Neural cell (in vitro differentiated cells): ENCODE results near the gene C2CD3. TPM values are rescaled to one million over a fixed set of nuclear protein-coding genes. Genes with fewer than 3 reads are reported as not detected.
"Not testable (repeated sequence)": the region's sequence is repeated elsewhere in the genome, so short reads cannot be mapped to it uniquely, and the experiment has no call there.

ENCODE experiments used
- H2AFZ ChIP-seq: fragments of 200-600, 300-800 bp; sonication (generic), shearing (Covaris generic); 2 replicates; pipeline ENCODE4 v1.6.0; 2014; ENCODE audit warnings: low read depth, mild to moderate bottlenecking, antibody characterized with exemption, low read length, moderate library complexity
- H3F3A ChIP-seq: fragments of 200-600 bp; shearing (Covaris generic); 2 replicates; pipeline ENCODE4 v1.6.1; 2016; ENCODE audit warnings: mild to moderate bottlenecking, moderate library complexity, mixed read lengths, antibody characterized with exemption, low read length; ENCODE audit not compliant: insufficient read depth, poor library complexity, severe bottlenecking
- H3K27ac ChIP-seq: fragments of 200-600, 300-800 bp; sonication (generic), shearing (Covaris generic); 2 replicates; pipeline ENCODE4 v1.5.1; 2014; ENCODE audit warnings: mild to moderate bottlenecking, low read length, moderate library complexity
- H3K27me3 ChIP-seq: fragments of 300-800, 200-600 bp; sonication (generic), shearing (Covaris generic); 2 replicates; pipeline ENCODE4 v1.6.0; 2014; ENCODE audit warnings: mild to moderate bottlenecking, low read depth, low read length, moderate library complexity; ENCODE audit not compliant: insufficient read depth
- H3K36me3 ChIP-seq: fragments of 300-800, 200-600 bp; sonication (generic), shearing (Covaris generic); 2 replicates; pipeline ENCODE4 v1.5.1; 2014; ENCODE audit warnings: mild to moderate bottlenecking, antibody characterized with exemption, low read length, moderate library complexity; ENCODE audit not compliant: insufficient read depth
- H3K4me2 ChIP-seq: fragments of 300-800, 200-600 bp; sonication (generic), shearing (Covaris generic); 2 replicates; pipeline ENCODE4 v1.6.0; 2014; ENCODE audit warnings: mild to moderate bottlenecking, low read length
- H3K4me3 ChIP-seq: fragments of 300-800, 200-600 bp; sonication (generic), shearing (Covaris generic); 2 replicates; pipeline ENCODE4 v1.5.1; 2014; ENCODE audit warnings: mild to moderate bottlenecking, low read length, moderate library complexity
- H3K79me2 ChIP-seq: fragments of 200-600 bp; shearing (Covaris generic); replicated peaks from 2 replicates; pipeline ENCODE4 v1.6.0; 2014; ENCODE audit warnings: mild to moderate bottlenecking, low read length, moderate library complexity; ENCODE audit not compliant: insufficient read depth
- H3K9ac ChIP-seq: fragments of 300-800, 200-600 bp; sonication (generic), shearing (Covaris generic); 2 replicates; pipeline ENCODE4 v1.6.1; 2016; ENCODE audit warnings: mild to moderate bottlenecking, low read length, mixed read lengths
- H3K9me2 ChIP-seq: fragments of 200-600 bp; shearing (Covaris generic); 2 replicates; pipeline ENCODE4 v1.6.1; 2016; ENCODE audit warnings: mild to moderate bottlenecking, low read length, mixed read lengths; ENCODE audit not compliant: insufficient read depth
- H3K9me3 ChIP-seq: fragments of 200-600, 300-800 bp; sonication (generic), shearing (Covaris generic); 2 replicates; pipeline ENCODE4 v1.6.1; 2016; ENCODE audit warnings: mild to moderate bottlenecking, mixed run types, low read length, moderate library complexity, mixed read lengths
- H4K20me1 ChIP-seq: fragments of 200-600 bp; shearing (Covaris generic); 2 replicates; pipeline ENCODE4 v1.6.1; 2016; ENCODE audit warnings: mild to moderate bottlenecking, mixed run types; ENCODE audit not compliant: insufficient read depth
- CTCF ChIP-seq: fragments of 450-650 bp; IDR thresholded peaks from 2 replicates; pipeline ENCODE4 v1.5.1; 2014; ENCODE audit warnings: antibody characterized with exemption, mild to moderate bottlenecking, moderate library complexity; ENCODE audit not compliant: poor library complexity, severe bottlenecking
- EP300 ChIP-seq: fragments of 450-650 bp; conservative IDR thresholded peaks from 2 replicates; pipeline ENCODE4 v1.6.1; 2014; ENCODE audit warnings: antibody characterized with exemption, mild to moderate bottlenecking, moderate library complexity; ENCODE audit not compliant: poor library complexity, severe bottlenecking
- EZH2 ChIP-seq: fragments of 200-600, 300-800 bp; shearing (Covaris generic), sonication (generic); IDR thresholded peaks from 2 replicates; pipeline ENCODE4 v1.6.1; 2014; ENCODE audit warnings: antibody characterized with exemption, low read length, borderline replicate concordance, mild to moderate bottlenecking; ENCODE audit not compliant: insufficient read depth, poor library complexity, severe bottlenecking
- MXI1 ChIP-seq: fragments of 450-650 bp; conservative IDR thresholded peaks from 2 replicates; pipeline ENCODE4 v1.6.1; 2014; ENCODE audit warnings: antibody characterized with exemption, mild to moderate bottlenecking; ENCODE audit not compliant: poor library complexity, severe bottlenecking
- POLR2AphosphoS5 ChIP-seq: IDR thresholded peaks from 2 replicates; pipeline ENCODE4 v1.6.1; 2012
- RAD21 ChIP-seq: fragments of 450-650 bp; conservative IDR thresholded peaks from 2 replicates; pipeline ENCODE4 v1.6.1; 2014; ENCODE audit warnings: antibody characterized with exemption, mild to moderate bottlenecking, moderate library complexity
- SMC3 ChIP-seq: fragments of 450-650 bp; conservative IDR thresholded peaks from 2 replicates; pipeline ENCODE4 v1.6.1; 2014; ENCODE audit warnings: antibody characterized with exemption, mild to moderate bottlenecking, moderate library complexity; ENCODE audit not compliant: poor library complexity
- TAF1 ChIP-seq: IDR thresholded peaks from 2 replicates; pipeline ENCODE4 v1.6.1; 2012; ENCODE audit warnings: low read depth
- polyA plus RNA-seq: library from polyadenylated mRNA; depleted of rRNA; stranded (reverse); fragments of >200 nt; gene quantifications from 2 replicates; pipeline ENCODE4 v1.2.3, GENCODE V29; 2014
- TF ChIP-seq, protein P1 (sequence below): IDR thresholded peaks from 2 replicates; pipeline ENCODE4 v1.6.1; 2012; ENCODE audit warnings: borderline replicate concordance

The C2CD3 gene
- polyA plus RNA-seq, 1 donor from 2014 or later, result 13.2 TPM

DNA sequence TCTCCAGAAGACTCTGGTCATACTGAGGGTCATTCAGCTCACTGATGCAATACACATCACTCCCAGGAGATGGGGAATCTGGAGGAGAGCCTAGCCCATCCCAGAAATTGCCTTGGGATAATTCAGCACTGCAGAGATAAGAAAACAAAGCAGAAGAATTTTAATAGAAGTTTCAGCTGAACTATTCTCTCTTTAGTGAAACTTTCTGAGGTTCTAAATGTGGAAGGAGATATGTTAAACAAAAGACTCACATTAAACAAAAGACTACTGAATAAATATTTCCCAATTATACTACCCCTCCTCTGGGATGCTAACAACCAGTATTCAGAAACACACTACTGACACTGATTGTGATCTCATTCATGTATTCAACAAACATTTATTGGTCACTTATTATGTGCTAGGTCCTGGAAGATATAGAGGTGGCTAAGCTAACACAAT, 47.8 kb downstream of the C2CD3 start:
- no peak overlapping the region for H3K9ac ChIP-seq
- no peaks in the 10 kb centered on the region for H3K79me2 ChIP-seq
- no peaks in the 10 kb centered on the region for H3K9me3 ChIP-seq
- no peaks in the 10 kb centered on the region for H3K27me3 ChIP-seq
- no peak overlapping the region for H3K4me3 ChIP-seq
- no peak overlapping the region for H2AFZ ChIP-seq
- no peaks in the 10 kb centered on the region for H3K9me2 ChIP-seq
- no peak for TF ChIP-seq CTCF
- no peak for TF ChIP-seq RAD21
- TF ChIP-seq, protein P1, sequence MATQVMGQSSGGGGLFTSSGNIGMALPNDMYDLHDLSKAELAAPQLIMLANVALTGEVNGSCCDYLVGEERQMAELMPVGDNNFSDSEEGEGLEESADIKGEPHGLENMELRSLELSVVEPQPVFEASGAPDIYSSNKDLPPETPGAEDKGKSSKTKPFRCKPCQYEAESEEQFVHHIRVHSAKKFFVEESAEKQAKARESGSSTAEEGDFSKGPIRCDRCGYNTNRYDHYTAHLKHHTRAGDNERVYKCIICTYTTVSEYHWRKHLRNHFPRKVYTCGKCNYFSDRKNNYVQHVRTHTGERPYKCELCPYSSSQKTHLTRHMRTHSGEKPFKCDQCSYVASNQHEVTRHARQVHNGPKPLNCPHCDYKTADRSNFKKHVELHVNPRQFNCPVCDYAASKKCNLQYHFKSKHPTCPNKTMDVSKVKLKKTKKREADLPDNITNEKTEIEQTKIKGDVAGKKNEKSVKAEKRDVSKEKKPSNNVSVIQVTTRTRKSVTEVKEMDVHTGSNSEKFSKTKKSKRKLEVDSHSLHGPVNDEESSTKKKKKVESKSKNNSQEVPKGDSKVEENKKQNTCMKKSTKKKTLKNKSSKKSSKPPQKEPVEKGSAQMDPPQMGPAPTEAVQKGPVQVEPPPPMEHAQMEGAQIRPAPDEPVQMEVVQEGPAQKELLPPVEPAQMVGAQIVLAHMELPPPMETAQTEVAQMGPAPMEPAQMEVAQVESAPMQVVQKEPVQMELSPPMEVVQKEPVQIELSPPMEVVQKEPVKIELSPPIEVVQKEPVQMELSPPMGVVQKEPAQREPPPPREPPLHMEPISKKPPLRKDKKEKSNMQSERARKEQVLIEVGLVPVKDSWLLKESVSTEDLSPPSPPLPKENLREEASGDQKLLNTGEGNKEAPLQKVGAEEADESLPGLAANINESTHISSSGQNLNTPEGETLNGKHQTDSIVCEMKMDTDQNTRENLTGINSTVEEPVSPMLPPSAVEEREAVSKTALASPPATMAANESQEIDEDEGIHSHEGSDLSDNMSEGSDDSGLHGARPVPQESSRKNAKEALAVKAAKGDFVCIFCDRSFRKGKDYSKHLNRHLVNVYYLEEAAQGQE, result no peak
- no peak for TF ChIP-seq MXI1
- TF ChIP-seq SMC3, result no peak
- no peak for TF ChIP-seq TAF1
- no peak for TF ChIP-seq EZH2
- TF ChIP-seq POLR2AphosphoS5, result no peak
- no peak for TF ChIP-seq EP300
- no peak overlapping the region for H3K4me2 ChIP-seq
- H4K20me1 ChIP-seq, result no peaks in the 10 kb centered on the region
- H3F3A ChIP-seq, result no peaks in the 10 kb centered on the region
- no peaks in the 10 kb centered on the region for H3K36me3 ChIP-seq
- H3K27ac ChIP-seq, result no peak overlapping the region

GRCh38 chr11:74121804-74122203, 49.0 kb downstream of the C2CD3 start:
- Histone ChIP-seq H3K4me3 (no peak overlapping the region), H3F3A (no peaks in the 10 kb centered on the region), H3K9me2 (no peaks in the 10 kb centered on the region), H3K9me3 (no peaks in the 10 kb centered on the region), H3K36me3 (no peaks in the 10 kb centered on the region), H3K27ac (no peak overlapping the region), H4K20me1 (no peaks in the 10 kb centered on the region), H3K27me3 (no peaks in the 10 kb centered on the region), H3K79me2 (no peaks in the 10 kb centered on the region), H3K4me2 (no peak overlapping the region), H2AFZ (no peak overlapping the region), H3K9ac (no peak overlapping the region)
- TF ChIP-seq TAF1 (no peak), CTCF (no peak), EP300 (no peak), SMC3 (no peak), RAD21 (no peak), EZH2 (no peak), POLR2AphosphoS5 (no peak), MXI1 (no peak)
- TF ChIP-seq, protein P1, result no peak

- H3K4me3 ChIP-seq, H3K79me2 ChIP-seq, H3F3A ChIP-seq, H3K27ac ChIP-seq, H3K27me3 ChIP-seq, H3K9ac ChIP-seq, H2AFZ ChIP-seq, H4K20me1 ChIP-seq, H3K9me3 ChIP-seq, H3K9me2 ChIP-seq, H3K36me3 ChIP-seq, H3K4me2 ChIP-seq: not testable (repeated sequence)
Observed at GRCh38 chr11:74120260-74121035, 50.4 kb downstream of the C2CD3 start.
